SK-N-MC (cell line): ENCODE results near the gene FAM81A.
A peak's percentile ranks its signal among the peaks of the same experiment; 100 is the strongest.
"Not testable (repeated sequence)": the region's sequence is repeated elsewhere in the genome, so short reads cannot be mapped to it uniquely, and the experiment has no call there.

Experiments
- DNase-seq: peaks from one replicate; pipeline ENCODE4 v3.0.0-alpha.2; 2011; ENCODE audit warnings: low read depth, low spot score
- H3K27ac ChIP-seq: fragments of 200-600 bp; sonication (generic); 2 replicates; pipeline ENCODE4 v1.5.1; 2016; ENCODE audit warnings: mixed run types
- H3K36me3 ChIP-seq: fragments of 200-600 bp; sonication (generic); 2 replicates; pipeline ENCODE4 v1.6.1; 2017; ENCODE audit warnings: antibody characterized with exemption, low read length, mixed read lengths; ENCODE audit not compliant: insufficient read depth
- H3K4me3 ChIP-seq: fragments of 200-600 bp; sonication (generic); 2 replicates; pipeline ENCODE4 v1.5.1; 2016
- H3K9ac ChIP-seq: fragments of 200-600 bp; sonication (generic); 2 replicates; pipeline ENCODE4 v1.8.0; 2017; ENCODE audit warnings: mixed run types, mixed read lengths; ENCODE audit not compliant: insufficient read length
- H3K9me3 ChIP-seq: fragments of 200-600 bp; sonication (generic); 2 replicates; pipeline ENCODE4 v1.6.1; 2017; ENCODE audit warnings: low read depth, mild to moderate bottlenecking, antibody characterized with exemption, low read length, moderate library complexity, mixed read lengths
- EZH2 ChIP-seq: fragments of 200-600 bp; sonication (generic); IDR thresholded peaks from one replicate; pipeline ENCODE4 v1.6.1; 2017; ENCODE audit warnings: antibody characterized with exemption
- FOXP2 ChIP-seq: optimal IDR thresholded peaks from 2 replicates; pipeline ENCODE3; 2011; ENCODE audit warnings: mild to moderate bottlenecking, moderate library complexity; ENCODE audit not compliant: insufficient read depth; ENCODE audit errors: extremely low read length, control extremely low read depth
- POLR2AphosphoS5 ChIP-seq: IDR thresholded peaks from 2 replicates; pipeline ENCODE4 v1.6.1; 2012; ENCODE audit warnings: mild to moderate bottlenecking, low read depth, low read length, borderline replicate concordance

Gene FAM81A

DNA sequence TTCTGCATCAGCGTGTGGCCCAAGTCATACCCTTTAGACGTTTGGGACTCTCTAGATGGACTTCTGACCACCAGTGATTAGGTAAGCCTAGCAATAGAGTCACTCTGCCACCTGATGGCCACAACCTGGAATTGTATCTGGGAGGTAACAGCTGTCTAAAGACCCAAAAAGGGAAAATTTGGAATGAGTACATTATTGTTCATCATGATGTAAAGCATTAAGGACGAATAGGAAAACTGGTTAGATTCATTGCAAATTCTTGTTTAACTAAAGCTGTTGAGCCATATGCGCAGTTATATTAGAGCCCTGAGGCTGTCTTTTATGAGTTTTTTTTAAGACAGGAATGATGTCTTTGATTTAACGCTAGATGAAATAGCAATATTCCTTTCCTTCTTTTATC is 63.6 kb downstream of the FAM81A start:
- Histone ChIP-seq H3K27ac (no peak overlapping the region), H3K36me3 (no peaks in the 10 kb centered on the region), H3K9ac (no peak overlapping the region), H3K9me3 (no peaks in the 10 kb centered on the region), H3K4me3 (no peak overlapping the region)
- TF ChIP-seq POLR2AphosphoS5 (no peak), EZH2 (no peak), FOXP2 (no peak)
- peak; percentile 6 for DNase-seq

DNA sequence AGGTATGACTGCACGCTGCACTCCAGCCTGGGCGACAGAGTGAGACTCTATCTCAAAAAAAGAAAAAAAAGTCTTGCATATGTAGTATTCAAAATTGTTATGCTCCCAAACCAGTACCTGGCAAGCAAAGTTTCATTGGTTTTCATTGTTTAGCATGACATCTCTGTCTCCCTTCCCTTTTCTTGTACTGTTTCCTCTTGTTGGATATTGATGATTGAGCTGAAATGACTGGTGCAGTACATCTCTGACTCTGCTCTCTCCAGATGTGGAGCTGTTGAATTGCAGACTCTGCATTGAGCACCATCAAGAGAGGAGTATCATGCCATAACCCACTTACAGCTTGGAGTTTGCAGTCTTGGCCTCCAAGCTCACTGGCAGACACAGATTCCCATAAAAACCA is 77.2 kb downstream of the FAM81A start:
- no peak overlapping the region for H3K9ac ChIP-seq
- TF ChIP-seq FOXP2 (no peak), POLR2AphosphoS5 (no peak), EZH2 (no peak)
- H3K9me3 ChIP-seq: no peaks in the 10 kb centered on the region
- DNase-seq: no peak
- no peak overlapping the region for H3K27ac ChIP-seq
- H3K36me3 ChIP-seq: no peaks in the 10 kb centered on the region
- no peak overlapping the region for H3K4me3 ChIP-seq

DNA sequence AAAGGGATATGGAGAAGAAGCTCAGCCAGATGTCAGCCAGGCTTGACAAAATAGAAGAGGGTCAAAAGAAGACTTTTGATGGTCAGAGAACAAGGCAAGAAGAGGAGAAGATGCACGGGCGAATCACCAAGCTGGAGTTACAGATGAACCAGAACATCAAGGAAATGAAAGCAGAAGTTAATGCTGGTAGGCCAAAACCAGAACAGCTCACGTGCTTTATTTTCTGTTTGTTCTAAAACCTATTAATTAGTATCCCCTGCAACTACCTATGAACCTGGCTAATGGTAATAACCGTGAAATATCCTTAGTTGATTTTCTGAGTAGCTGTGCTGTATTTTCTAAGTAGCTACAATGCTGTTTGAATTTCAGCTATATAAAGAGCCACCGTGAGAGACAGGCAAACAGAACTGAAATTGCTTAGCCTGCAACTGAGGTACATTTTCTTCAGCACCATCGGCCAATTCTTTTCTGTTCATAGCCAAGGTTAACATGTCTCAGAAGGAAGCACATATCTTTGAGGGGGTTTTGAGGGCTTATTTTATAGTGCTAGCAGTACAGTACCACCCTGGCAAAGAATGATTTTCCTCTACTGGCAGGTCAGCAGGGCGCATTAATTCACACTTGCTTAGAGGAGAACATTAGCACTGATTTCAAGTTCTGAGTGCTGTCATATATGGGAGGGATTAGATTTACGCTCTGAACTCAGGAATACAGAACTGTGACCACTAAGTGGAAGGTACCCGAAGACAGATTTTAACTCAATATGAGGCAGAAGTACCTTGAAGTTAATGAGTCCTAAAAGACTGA is 78.9 kb downstream of the FAM81A start:
- no peak overlapping the region for H3K4me3 ChIP-seq
- TF ChIP-seq POLR2AphosphoS5: no peak
- no peak for TF ChIP-seq EZH2
- TF ChIP-seq FOXP2: no peak
- no peaks in the 10 kb centered on the region for H3K36me3 ChIP-seq
- no peaks in the 10 kb centered on the region for H3K9me3 ChIP-seq
- H3K27ac ChIP-seq: no peak overlapping the region
- no peak overlapping the region for H3K9ac ChIP-seq
- DNase-seq: no peak

DNA sequence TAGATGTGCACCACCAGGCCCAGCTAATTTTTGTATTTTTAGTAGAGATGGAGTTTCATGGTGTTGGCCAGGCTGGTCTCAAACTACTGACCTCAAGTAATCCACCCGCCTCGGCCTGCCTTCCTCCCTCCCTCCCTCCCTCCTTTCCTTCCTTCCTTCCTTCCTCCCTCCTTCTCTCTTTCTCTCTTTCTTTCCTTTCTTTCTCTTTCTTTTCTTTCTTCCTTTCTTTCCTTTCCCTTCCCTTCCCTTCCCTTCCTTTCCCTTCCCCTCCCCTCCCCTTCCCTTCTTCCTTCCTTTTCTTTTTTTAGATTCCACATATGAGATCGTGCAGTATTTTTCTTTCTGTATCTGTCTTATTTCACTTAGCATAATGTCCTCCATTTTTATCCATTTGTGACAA is 81.3 kb downstream of the FAM81A start:
- Histone ChIP-seq H3K4me3 (no peak overlapping the region), H3K9ac (no peak overlapping the region), H3K9me3 (no peaks in the 10 kb centered on the region), H3K27ac (no peak overlapping the region), H3K36me3 (no peaks in the 10 kb centered on the region)
- TF ChIP-seq FOXP2 (no peak), POLR2AphosphoS5 (no peak), EZH2 (no peak)
- no peak for DNase-seq

DNA sequence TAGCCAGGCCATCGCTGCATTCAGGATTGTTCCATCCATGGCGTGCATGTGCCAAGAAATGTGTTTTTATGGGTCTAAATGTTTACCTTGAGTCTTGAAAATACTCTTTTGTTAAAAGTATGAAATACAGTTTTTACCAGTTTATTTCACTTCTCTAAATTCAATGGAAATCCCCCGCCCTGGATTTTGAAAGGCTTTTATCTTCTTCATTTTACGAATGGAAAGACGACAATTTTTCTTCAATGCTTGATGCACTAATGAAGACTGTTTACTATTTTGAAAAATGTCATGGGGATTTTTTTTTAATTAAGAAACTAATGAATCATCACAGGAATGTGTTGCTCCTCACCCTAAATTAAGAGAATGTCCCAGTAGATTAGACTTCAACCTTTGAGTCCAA is 83.5 kb downstream of the FAM81A start:
- H3K9me3 ChIP-seq: no peaks in the 10 kb centered on the region
- H3K9ac ChIP-seq: no peak overlapping the region
- no peaks in the 10 kb centered on the region for H3K36me3 ChIP-seq

DNA sequence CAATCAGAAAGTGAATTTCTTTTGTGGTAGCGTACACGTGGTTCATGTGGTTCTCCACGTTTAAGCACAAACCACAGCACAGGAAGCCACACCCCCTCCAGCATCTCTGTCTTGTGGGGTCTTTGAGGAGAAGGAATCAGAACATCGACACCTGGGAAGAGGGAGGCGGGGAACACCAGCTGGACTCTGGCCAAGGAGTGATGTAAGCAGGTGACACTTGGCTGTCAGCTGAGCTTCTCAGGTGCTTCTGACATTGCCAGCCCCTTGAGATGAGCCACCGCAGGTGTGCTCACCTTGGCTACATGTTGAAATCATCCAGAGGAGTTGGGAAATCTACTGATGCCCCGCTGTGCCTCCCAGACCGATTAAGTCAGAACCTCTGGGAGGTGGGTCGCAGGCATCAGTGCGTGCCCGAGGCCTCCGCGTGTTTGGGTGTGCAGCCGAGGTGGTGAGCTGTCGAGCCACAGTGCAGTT is 85.0 kb downstream of the FAM81A start:
- DNase-seq: no peak
- Histone ChIP-seq H3K9me3 (no peaks in the 10 kb centered on the region), H3K4me3 (no peak overlapping the region), H3K9ac (no peak overlapping the region), H3K27ac (no peak overlapping the region), H3K36me3 (no peaks in the 10 kb centered on the region)
- TF ChIP-seq POLR2AphosphoS5 (no peak), FOXP2 (no peak), EZH2 (no peak)

More for the DNA sequence above, 83.5 kb downstream of the FAM81A start:
- no peak for DNase-seq
- Histone ChIP-seq H3K27ac (no peak overlapping the region), H3K4me3 (no peak overlapping the region)
- TF ChIP-seq EZH2: no peak
- no peak for TF ChIP-seq FOXP2
- TF ChIP-seq POLR2AphosphoS5: no peak

DNA sequence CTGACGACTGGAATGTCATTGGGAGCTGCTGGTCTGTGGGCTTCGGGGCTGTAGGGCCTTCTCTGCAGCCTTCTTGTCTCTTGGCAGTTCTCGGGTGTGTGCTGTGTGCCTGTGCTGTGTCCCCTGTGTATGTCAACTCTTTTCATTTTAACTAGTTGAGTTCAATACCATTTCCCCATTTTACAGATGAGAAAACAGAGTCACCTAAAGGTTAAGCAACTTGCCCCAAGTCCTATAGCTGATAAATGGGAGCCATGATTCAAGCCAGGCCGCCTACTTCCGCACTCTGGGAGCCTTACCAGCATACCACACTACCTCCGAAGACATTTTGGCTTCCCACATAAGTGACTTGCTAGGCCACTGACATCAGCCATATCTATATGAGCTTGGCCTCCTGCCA is 85.7 kb downstream of the FAM81A start:
- Histone ChIP-seq H3K4me3 (no peak overlapping the region), H3K27ac (no peak overlapping the region), H3K9me3 (no peaks in the 10 kb centered on the region), H3K36me3 (no peaks in the 10 kb centered on the region), H3K9ac (no peak overlapping the region)
- DNase-seq: no peak
- TF ChIP-seq FOXP2: no peak
- TF ChIP-seq EZH2: no peak

DNA sequence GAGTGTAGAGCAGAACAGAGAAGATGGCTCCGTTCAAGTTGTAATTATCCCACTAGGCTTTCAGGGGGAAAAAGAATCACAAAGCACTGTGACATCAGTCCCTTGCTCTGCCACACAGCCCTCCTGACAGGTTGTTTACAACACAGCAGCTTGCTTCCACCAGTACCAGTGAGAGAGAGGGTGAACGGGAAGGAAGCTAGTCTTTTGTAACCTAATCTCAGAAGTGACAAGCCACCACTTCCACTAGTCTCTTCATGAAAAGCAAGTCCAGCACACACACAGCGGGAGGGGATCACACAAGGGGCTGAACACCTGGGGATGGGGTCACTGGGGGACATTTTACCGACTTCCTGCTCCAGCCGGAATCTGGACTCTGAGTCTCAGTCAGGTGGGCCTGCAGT is 86.3 kb downstream of the FAM81A start:
- no peak overlapping the region for H3K4me3 ChIP-seq
- no peaks in the 10 kb centered on the region for H3K36me3 ChIP-seq
- DNase-seq: no peak
- no peak for TF ChIP-seq EZH2
- no peak for TF ChIP-seq FOXP2
- TF ChIP-seq POLR2AphosphoS5: no peak
- H3K27ac ChIP-seq: no peak overlapping the region
- no peaks in the 10 kb centered on the region for H3K9me3 ChIP-seq
- H3K9ac ChIP-seq: no peak overlapping the region

DNA sequence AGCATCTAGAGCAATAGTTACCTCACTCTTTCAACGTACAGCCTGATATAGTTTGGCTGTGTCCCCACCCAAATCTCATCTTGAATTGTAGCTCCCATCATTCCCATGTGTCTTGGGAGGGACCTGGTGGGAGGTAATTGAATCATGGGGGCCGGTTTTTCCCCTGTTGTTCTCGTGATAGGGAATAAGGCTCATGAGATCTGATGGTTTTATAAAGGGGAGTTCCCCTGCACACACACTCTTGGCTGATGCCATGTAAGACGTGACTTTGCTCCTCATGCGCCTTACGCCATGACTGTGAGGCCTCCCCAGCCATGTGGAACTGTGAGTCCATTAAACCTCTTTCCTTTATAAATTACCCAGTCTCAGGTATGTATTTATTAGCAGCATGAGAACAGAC is 88.5 kb downstream of the FAM81A start:
- DNase-seq, H3K27ac ChIP-seq, H3K9me3 ChIP-seq, H3K36me3 ChIP-seq, H3K4me3 ChIP-seq, H3K9ac ChIP-seq: not testable (repeated sequence)
